Endothelial cell (in vitro differentiated cells): ENCODE measurements around the gene TRIO. TPM values are rescaled to one million over a fixed set of nuclear protein-coding genes. Genes with fewer than 3 reads are reported as not detected.

Experiments used
- DNase-seq: peaks from one replicate; pipeline ENCODE4 v3.0.0; 2021; ENCODE audit warnings: low spot score
- H3K27ac Mint-ChIP-seq: one replicate; pipeline ENCODE4 v1.8.0; 2021; ENCODE audit warnings: mixed read lengths, inconsistent platforms; ENCODE audit not compliant: unreplicated experiment
- H3K27me3 Mint-ChIP-seq: one replicate; pipeline ENCODE4 v1.8.0; 2021; ENCODE audit warnings: mild to moderate bottlenecking, moderate library complexity, mixed read lengths, inconsistent platforms; ENCODE audit not compliant: unreplicated experiment
- H3K36me3 Mint-ChIP-seq: one replicate; pipeline ENCODE4 v1.8.0; 2021; ENCODE audit warnings: mild to moderate bottlenecking, low read depth, mixed read lengths, inconsistent platforms; ENCODE audit not compliant: unreplicated experiment
- H3K4me1 Mint-ChIP-seq: one replicate; pipeline ENCODE4 v1.8.0; 2021; ENCODE audit warnings: mild to moderate bottlenecking, mixed read lengths, inconsistent platforms; ENCODE audit not compliant: unreplicated experiment
- H3K4me3 Mint-ChIP-seq: one replicate; pipeline ENCODE4 v1.8.0; 2021; ENCODE audit warnings: mild to moderate bottlenecking, mixed read lengths, inconsistent platforms; ENCODE audit not compliant: unreplicated experiment
- H3K9me3 Mint-ChIP-seq: one replicate; pipeline ENCODE4 v1.8.0; 2021; ENCODE audit warnings: mixed read lengths, inconsistent platforms; ENCODE audit not compliant: unreplicated experiment
- CTCF ChIP-seq: fragments of 200-600 bp; sonication (generic); IDR thresholded peaks from one replicate; pipeline ENCODE4 v1.5.0; 2021; ENCODE audit warnings: antibody characterized with exemption; ENCODE audit not compliant: unreplicated experiment
- total RNA-seq: library from RNA; stranded (reverse); fragmentation: NEBNext Ultra II Directional; extraction: Animal tissue kit (Norgen Biotek cat#: 25700); gene quantifications from one replicate; pipeline ENCODE4 v1.2.1, GENCODE V29; 2021; ENCODE audit not compliant: unreplicated experiment

The TRIO gene
- total RNA-seq, 1 donor from 2014 or later = 229 TPM

DNA sequence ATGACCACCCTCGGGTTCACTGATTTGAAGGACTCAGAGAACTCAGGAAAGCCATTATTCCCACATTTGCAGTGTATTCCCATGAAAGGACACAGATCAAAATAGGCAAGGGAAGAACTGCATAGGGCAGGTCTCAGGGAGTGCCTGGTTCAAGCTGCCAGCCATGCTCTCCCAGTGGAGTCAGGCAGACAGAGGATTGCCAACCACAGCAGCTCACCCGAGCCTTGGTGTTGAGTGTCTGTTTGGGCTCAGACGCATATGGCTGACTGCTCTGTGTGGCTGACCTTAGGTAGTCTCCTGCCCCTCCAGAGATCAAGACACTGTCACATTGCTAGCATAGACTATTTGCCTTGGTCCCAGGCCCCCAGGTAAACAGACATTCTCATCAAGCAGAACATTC lies 322.6 kb downstream of the TRIO start:
- no peak for DNase-seq
- Mint-ChIP-seq H3K27ac (no peak overlapping the region), H3K4me3 (no peak overlapping the region), H3K36me3 (peaks cover 49% of the 10 kb centered on the region), H3K4me1 (peaks cover 52% of the 10 kb centered on the region), H3K9me3 (no peaks in the 10 kb centered on the region), H3K27me3 (peaks cover 12% of the 10 kb centered on the region)
- TF ChIP-seq CTCF = no peak

DNA sequence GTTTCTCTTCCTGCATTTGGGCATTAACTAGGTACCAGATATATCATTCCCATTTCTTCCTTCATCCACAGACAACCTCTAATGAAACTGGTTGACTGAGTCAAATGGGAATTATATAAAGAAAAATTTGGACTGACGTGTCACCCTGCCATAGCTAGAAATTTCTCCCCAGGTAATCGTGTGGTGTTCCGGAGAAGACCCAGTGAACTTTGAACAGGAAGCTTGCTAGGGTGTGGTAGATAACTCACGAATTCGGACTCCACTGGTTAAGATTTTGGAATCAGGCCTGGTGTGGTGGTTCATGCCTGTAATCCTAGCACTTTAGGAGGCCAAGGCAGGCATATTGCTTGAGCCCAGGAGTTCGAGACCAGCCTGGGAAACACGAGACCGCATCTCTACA lies 324.1 kb downstream of the TRIO start:
- H3K27me3 Mint-ChIP-seq = peaks cover 11% of the 10 kb centered on the region
- no peak for TF ChIP-seq CTCF
- DNase-seq = no peak
- H3K4me1 Mint-ChIP-seq = peaks cover 65% of the 10 kb centered on the region
- H3K9me3 Mint-ChIP-seq = no peaks in the 10 kb centered on the region
- no peak overlapping the region for H3K4me3 Mint-ChIP-seq
- no peak overlapping the region for H3K27ac Mint-ChIP-seq
- peaks cover 50% of the 10 kb centered on the region for H3K36me3 Mint-ChIP-seq

DNA sequence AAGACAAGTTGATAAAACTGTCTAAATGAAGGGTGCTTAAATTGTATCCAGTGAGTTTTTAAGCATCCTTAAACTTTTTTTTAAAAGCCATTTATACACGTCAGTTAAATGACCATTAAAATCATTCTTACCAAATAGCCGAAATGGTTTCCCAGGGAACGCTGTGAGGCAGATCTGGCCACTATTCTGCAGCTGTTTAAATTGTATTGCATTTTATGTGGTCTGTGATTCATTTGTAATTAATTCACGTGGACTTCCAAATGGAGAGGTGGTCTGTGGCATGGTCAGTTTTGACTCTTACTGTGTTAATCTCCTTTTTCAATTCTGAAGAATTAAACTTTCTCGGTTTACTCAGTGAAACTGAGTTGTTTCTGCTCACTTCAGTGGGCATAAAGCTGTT lies 324.7 kb downstream of the TRIO start:
- Mint-ChIP-seq H3K27ac (no peak overlapping the region), H3K36me3 (peaks cover 45% of the 10 kb centered on the region), H3K27me3 (peaks cover 11% of the 10 kb centered on the region), H3K4me1 (peaks cover 62% of the 10 kb centered on the region), H3K9me3 (no peaks in the 10 kb centered on the region), H3K4me3 (no peak overlapping the region)
- no peak for TF ChIP-seq CTCF
- no peak for DNase-seq

DNA sequence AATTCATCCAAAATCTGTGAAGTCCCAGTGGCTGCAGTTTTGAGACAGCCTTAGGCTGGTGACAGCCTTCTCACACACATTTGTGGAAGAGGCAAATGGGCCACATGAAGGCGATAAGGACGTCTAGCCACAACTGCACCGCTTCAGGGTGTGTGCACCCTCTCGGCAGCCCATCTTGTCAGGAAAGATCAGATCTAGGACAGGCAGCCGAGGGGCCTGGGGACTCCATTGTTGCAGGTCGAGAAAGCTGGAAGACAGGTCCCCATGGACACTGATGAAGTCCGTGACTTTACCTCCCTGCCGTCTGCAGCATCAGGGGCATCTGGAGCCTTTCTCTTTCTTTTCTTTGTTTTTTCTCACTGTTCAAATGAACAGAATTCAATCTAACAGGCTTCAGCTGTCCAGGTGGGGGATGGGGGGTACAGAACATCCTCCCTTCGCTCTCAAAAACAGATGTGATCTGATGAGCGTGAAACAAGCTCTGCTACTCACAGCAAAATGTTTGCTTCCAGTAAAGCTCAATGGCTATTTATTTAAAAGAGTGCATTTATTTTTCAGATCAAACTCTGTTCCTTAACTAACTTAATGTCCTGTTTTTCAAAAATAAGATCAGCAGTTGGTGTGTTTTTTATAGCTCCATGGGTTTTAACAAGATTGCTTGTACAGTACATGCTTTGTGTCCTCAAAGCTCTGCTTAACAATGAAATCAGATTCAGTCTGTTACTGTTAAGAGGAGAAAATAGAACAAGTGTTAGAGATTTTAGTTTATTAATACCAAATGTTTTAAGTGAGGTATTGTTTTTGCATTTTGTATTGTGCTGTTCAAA lies 326.6 kb downstream of the TRIO start:
- no peak overlapping the region for H3K4me3 Mint-ChIP-seq
- no peak overlapping the region for H3K27ac Mint-ChIP-seq
- peaks cover 49% of the 10 kb centered on the region for H3K4me1 Mint-ChIP-seq
- no peak for DNase-seq
- H3K9me3 Mint-ChIP-seq = no peaks in the 10 kb centered on the region
- H3K36me3 Mint-ChIP-seq = peaks cover 43% of the 10 kb centered on the region
- no peak for TF ChIP-seq CTCF
- peaks cover 9% of the 10 kb centered on the region for H3K27me3 Mint-ChIP-seq

GRCh38 chr5:14471507-14471906 lies 328.4 kb downstream of the TRIO start:
- H3K9me3 Mint-ChIP-seq = no peaks in the 10 kb centered on the region
- DNase-seq = no peak
- no peak overlapping the region for H3K4me3 Mint-ChIP-seq
- TF ChIP-seq CTCF = no peak
- H3K27ac Mint-ChIP-seq = peak overlapping the region; percentile 86
- peaks cover 45% of the 10 kb centered on the region for H3K4me1 Mint-ChIP-seq
- H3K27me3 Mint-ChIP-seq = peaks cover 4% of the 10 kb centered on the region
- peaks cover 44% of the 10 kb centered on the region for H3K36me3 Mint-ChIP-seq
